Measurements from ENCODE around the gene SLC44A3. TPM values are rescaled to one million over a fixed set of nuclear protein-coding genes. Genes with fewer than 3 reads are reported as not detected.

The SLC44A3 gene
- total and polyA plus RNA-seq, 7 donors: 1.2 to 28.5 (median 4.7) TPM

DNA sequence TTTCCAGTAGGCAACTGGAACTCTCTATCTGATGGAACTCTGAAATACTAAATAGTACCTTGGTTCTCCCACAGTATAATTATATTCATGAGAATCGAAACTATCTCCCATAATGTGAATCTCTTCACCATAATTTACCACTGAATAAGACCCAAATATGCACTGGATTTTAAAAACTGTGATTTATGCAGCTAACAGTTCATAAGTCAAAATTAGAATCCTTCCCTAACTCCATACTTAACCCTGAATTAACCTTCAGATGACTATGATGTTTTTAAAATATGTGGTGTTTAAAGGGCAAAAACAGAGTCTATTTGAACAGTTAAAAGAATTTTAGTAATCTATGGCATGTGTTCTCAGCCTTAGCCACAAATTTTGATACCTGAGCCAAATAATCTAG, 22.9 kb upstream of the SLC44A3 start:
- intact Hi-C loops (cut with DNase I): loop anchor here (5.0 kb wide), 1 partner anchor 150 kb away; no protein-coding TSS in a partner anchor
- Histone ChIP-seq H3K27ac (peak overlapping the region in 1 of 4 donors; percentile 7), H3K4me1 (peaks cover 0 to 33% (median 28%) of the 10 kb centered on the region in 4 donors)

GRCh38 chr1:94798054-94798453, 22.1 kb upstream of the SLC44A3 start:
- Histone ChIP-seq H3K9me3 (no peaks in the 10 kb centered on the region), H3K27me3 (no peaks in the 10 kb centered on the region), H3K4me3 (no peak overlapping the region), H3K27ac (no peak overlapping the region), H3K4me1 (peaks cover 0 to 33% (median 27%) of the 10 kb centered on the region in 4 donors), H3K36me3 (no peaks in the 10 kb centered on the region)
- TF ChIP-seq CTCF (IDR thresholded peaks at IDR 0.05) (no peak), EP300 (IDR thresholded peaks at IDR 0.05) (no peak)
- intact Hi-C loops (cut with DNase I): loop anchor here (5.0 kb wide), 1 partner anchor 151 kb away; no protein-coding TSS in a partner anchor
- 78 to 85% methylated on average over 3 of the region's 3 CpGs for WGBS, 2 donors
- no peak for DNase-seq

More for the DNA sequence above, 22.9 kb upstream of the SLC44A3 start:
- WGBS, 2 donors: 91 to 97% methylated on average over 1 of the region's 1 CpG
- Histone ChIP-seq H3K9me3 (no peaks in the 10 kb centered on the region), H3K36me3 (no peaks in the 10 kb centered on the region), H3K27me3 (no peaks in the 10 kb centered on the region), H3K4me3 (no peak overlapping the region)
- no peak for TF ChIP-seq CTCF (IDR thresholded peaks at IDR 0.05)
- no peak for TF ChIP-seq POLR2AphosphoS5 (IDR thresholded peaks at IDR 0.05)
- no peak for TF ChIP-seq POLR2A (IDR thresholded peaks at IDR 0.05)
- TF ChIP-seq EP300 (IDR thresholded peaks at IDR 0.05): no peak
- DNase-seq: no peak

DNA sequence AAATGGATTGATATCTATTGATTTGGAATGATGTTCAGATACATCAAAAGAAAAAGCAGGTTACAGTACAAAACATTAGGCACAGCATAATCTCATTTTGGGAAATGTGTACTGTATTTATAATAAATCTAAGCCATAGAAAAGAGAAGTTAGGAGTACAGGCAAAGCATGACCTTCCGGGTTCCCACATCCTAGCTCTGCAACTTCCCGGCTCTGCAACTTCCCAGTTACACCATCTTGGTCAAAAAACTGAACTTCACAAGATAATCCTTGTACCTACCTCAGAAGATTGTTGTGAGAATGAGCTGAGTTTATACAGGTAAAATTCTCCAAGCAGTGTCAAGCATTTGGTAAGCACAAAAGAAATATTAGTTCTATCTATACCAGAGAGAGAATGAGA, 21.7 kb upstream of the SLC44A3 start:
- intact Hi-C loops (cut with DNase I): loop anchor here (5.0 kb wide), 1 partner anchor 151 kb away; no protein-coding TSS in a partner anchor
- peaks cover 0 to 33% (median 27%) of the 10 kb centered on the region in 4 donors for H3K4me1 ChIP-seq
- no peak overlapping the region for H3K4me3 ChIP-seq
- WGBS, 2 donors: 86 to 97% methylated on average over 2 of the region's 2 CpGs
- H3K36me3 ChIP-seq: no peaks in the 10 kb centered on the region
- DNase-seq: no peak
- no peak overlapping the region for H3K27ac ChIP-seq
- TF ChIP-seq EP300 (IDR thresholded peaks at IDR 0.05): no peak
- no peak for TF ChIP-seq POLR2A (IDR thresholded peaks at IDR 0.05)
- no peak for TF ChIP-seq POLR2AphosphoS5 (IDR thresholded peaks at IDR 0.05)
- TF ChIP-seq CTCF (IDR thresholded peaks at IDR 0.05): no peak
- H3K9me3 ChIP-seq: no peaks in the 10 kb centered on the region
- H3K27me3 ChIP-seq: no peaks in the 10 kb centered on the region

- Histone ChIP-seq H3K27me3 (no peaks in the 10 kb centered on the region), H3K27ac (no peak overlapping the region), H3K9me3 (no peaks in the 10 kb centered on the region), H3K4me1 (peaks cover 0 to 36% (median 30%) of the 10 kb centered on the region in 4 donors), H3K36me3 (no peaks in the 10 kb centered on the region), H3K4me3 (no peak overlapping the region)
- 74 to 85% methylated on average over 4 of the region's 4 CpGs for WGBS, 2 donors
- intact Hi-C loops (cut with DNase I): loop anchor here (5.0 kb wide), 1 partner anchor 152 kb away; no protein-coding TSS in a partner anchor
- no peak for DNase-seq
- TF ChIP-seq CTCF (IDR thresholded peaks at IDR 0.05): no peak
- no peak for TF ChIP-seq POLR2A (IDR thresholded peaks at IDR 0.05)
- no peak for TF ChIP-seq POLR2AphosphoS5 (IDR thresholded peaks at IDR 0.05)
- TF ChIP-seq EP300 (IDR thresholded peaks at IDR 0.05): no peak
These were observed 21.0 kb upstream of the SLC44A3 start for GRCh38 chr1:94799206-94799605.
